Measurements from ENCODE around the gene DAB1.

Gene DAB1

GRCh38 chr1:56954664-56955063, 469.2 kb downstream of the DAB1 start:
- H3K27ac ChIP-seq, result no peak overlapping the region
- no peak for TF ChIP-seq CTCF (conservative IDR thresholded peaks at IDR 0.05)

- TF ChIP-seq CTCF (conservative IDR thresholded peaks at IDR 0.05), result no peak
- H3K27ac ChIP-seq, result no peak overlapping the region
These were observed 470.5 kb downstream of the DAB1 start for GRCh38 chr1:56953386-56953785.

GRCh38 chr1:56952501-56952900, 471.4 kb downstream of the DAB1 start:
- TF ChIP-seq CTCF (conservative IDR thresholded peaks at IDR 0.05), result no peak
- no peak overlapping the region for H3K27ac ChIP-seq

GRCh38 chr1:56948403-56949023, 475.3 kb downstream of the DAB1 start:
- TF ChIP-seq CTCF (conservative IDR thresholded peaks at IDR 0.05), result no peak
- no peak overlapping the region for H3K27ac ChIP-seq

Data from VCaP (cell line).